Neural cell (in vitro differentiated cells): ENCODE results near the gene ZCCHC24.

Experiments used
- EP300 ChIP-seq: fragments of 450-650 bp; conservative IDR thresholded peaks from 2 replicates; pipeline ENCODE4 v1.6.1; 2014; ENCODE audit warnings: antibody characterized with exemption, mild to moderate bottlenecking, moderate library complexity; ENCODE audit not compliant: poor library complexity, severe bottlenecking
- TF ChIP-seq, protein P1 (sequence below): IDR thresholded peaks from 2 replicates; pipeline ENCODE4 v1.6.1; 2012; ENCODE audit warnings: borderline replicate concordance
- TF ChIP-seq, protein P2 (sequence below): fragments of 450-650 bp; IDR thresholded peaks from 2 replicates; pipeline ENCODE4 v1.5.1; 2014; ENCODE audit warnings: antibody characterized with exemption, mild to moderate bottlenecking, moderate library complexity; ENCODE audit not compliant: poor library complexity, severe bottlenecking

DNA sequence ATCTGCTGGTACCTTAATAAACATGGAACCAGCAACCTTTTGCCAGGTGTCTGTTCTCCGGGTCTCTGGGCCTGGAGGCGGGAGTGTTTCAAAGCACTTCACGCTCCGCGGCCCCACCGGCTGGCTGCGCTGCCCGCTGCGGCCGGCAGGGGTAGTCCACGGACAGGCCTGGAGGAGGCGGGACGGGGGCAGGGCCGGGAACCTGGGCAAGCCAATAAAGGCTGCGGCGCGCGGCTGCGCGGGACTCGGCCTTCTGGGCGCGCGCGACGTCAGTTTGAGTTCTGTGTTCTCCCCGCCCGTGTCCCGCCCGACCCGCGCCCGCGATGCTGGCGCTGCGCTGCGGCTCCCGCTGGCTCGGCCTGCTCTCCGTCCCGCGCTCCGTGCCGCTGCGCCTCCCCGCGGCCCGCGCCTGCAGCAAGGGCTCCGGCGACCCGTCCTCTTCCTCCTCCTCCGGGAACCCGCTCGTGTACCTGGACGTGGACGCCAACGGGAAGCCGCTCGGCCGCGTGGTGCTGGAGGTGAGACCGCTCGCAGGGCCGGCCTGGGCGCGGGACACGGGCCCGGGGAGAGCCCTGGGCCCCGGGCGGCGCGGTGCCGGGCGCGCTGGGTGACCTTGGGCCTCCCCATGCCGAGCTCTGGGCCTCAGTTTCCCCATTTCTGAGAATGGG lies 98.1 kb downstream of the ZCCHC24 start, which contains the start of gene PPIF:
- TF ChIP-seq, protein P1, sequence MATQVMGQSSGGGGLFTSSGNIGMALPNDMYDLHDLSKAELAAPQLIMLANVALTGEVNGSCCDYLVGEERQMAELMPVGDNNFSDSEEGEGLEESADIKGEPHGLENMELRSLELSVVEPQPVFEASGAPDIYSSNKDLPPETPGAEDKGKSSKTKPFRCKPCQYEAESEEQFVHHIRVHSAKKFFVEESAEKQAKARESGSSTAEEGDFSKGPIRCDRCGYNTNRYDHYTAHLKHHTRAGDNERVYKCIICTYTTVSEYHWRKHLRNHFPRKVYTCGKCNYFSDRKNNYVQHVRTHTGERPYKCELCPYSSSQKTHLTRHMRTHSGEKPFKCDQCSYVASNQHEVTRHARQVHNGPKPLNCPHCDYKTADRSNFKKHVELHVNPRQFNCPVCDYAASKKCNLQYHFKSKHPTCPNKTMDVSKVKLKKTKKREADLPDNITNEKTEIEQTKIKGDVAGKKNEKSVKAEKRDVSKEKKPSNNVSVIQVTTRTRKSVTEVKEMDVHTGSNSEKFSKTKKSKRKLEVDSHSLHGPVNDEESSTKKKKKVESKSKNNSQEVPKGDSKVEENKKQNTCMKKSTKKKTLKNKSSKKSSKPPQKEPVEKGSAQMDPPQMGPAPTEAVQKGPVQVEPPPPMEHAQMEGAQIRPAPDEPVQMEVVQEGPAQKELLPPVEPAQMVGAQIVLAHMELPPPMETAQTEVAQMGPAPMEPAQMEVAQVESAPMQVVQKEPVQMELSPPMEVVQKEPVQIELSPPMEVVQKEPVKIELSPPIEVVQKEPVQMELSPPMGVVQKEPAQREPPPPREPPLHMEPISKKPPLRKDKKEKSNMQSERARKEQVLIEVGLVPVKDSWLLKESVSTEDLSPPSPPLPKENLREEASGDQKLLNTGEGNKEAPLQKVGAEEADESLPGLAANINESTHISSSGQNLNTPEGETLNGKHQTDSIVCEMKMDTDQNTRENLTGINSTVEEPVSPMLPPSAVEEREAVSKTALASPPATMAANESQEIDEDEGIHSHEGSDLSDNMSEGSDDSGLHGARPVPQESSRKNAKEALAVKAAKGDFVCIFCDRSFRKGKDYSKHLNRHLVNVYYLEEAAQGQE: no peak
- peak; percentile 32 for TF ChIP-seq EP300
- TF ChIP-seq, protein P2, sequence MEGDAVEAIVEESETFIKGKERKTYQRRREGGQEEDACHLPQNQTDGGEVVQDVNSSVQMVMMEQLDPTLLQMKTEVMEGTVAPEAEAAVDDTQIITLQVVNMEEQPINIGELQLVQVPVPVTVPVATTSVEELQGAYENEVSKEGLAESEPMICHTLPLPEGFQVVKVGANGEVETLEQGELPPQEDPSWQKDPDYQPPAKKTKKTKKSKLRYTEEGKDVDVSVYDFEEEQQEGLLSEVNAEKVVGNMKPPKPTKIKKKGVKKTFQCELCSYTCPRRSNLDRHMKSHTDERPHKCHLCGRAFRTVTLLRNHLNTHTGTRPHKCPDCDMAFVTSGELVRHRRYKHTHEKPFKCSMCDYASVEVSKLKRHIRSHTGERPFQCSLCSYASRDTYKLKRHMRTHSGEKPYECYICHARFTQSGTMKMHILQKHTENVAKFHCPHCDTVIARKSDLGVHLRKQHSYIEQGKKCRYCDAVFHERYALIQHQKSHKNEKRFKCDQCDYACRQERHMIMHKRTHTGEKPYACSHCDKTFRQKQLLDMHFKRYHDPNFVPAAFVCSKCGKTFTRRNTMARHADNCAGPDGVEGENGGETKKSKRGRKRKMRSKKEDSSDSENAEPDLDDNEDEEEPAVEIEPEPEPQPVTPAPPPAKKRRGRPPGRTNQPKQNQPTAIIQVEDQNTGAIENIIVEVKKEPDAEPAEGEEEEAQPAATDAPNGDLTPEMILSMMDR: peak; percentile 93
